Natural killer cell treated with Interleukin-12 subunit alpha and Interleukin-12 subunit beta and Interleukin-15 and Interleukin-18, amount 100 ng/mL, for 72 hours (primary cell): Measurements from ENCODE around the gene DLG1. TPM values are rescaled to one million over a fixed set of nuclear protein-coding genes. Genes with fewer than 3 reads are reported as not detected.

ENCODE experiments used
- ATAC-seq, 2 donors: fragments of 150-1000 bp; cut with Tn5 transposase in 1 of 2; sonication (Bioruptor Pico), chemical (Tn5 transposase) in 1 of 2; 2 replicates each; pipeline ENCODE4 v1.10.0; 2021
- DNase-seq: peaks from one replicate; pipeline ENCODE4 v3.0.0; 2022; ENCODE audit warnings: low spot score
- H3K27ac Mint-ChIP-seq, 2 donors: 1 replicate in 1 of 2; 2 replicates in 1 of 2; pipeline ENCODE4 v1.8.0; 2022; ENCODE audit warnings: mixed read lengths in 2 of 2, mild to moderate bottlenecking in 1 of 2, moderate library complexity in 1 of 2
- H3K27me3 Mint-ChIP-seq, 2 donors: 1 replicate in 1 of 2; 2 replicates in 1 of 2; pipeline ENCODE4 v1.8.0; 2022; ENCODE audit warnings: mixed read lengths in 2 of 2
- H3K36me3 Mint-ChIP-seq: one replicate; pipeline ENCODE4 v1.8.0; 2022; ENCODE audit warnings: mixed read lengths
- H3K4me1 Mint-ChIP-seq, 2 donors: 1 replicate in 1 of 2; 2 replicates in 1 of 2; pipeline ENCODE4 v1.8.0; 2022; ENCODE audit warnings: low read depth in 2 of 2, mixed read lengths in 2 of 2, mild to moderate bottlenecking in 1 of 2
- H3K4me3 Mint-ChIP-seq: one replicate; pipeline ENCODE4 v1.8.0; 2022; ENCODE audit warnings: mixed read lengths
- H3K9me3 Mint-ChIP-seq: 2 replicates; pipeline ENCODE4 v1.8.0; 2022; ENCODE audit warnings: mixed read lengths
- total RNA-seq, 2 donors: library from RNA; stranded (reverse); gene quantifications; one replicate each; pipeline ENCODE4 v1.2.3, GENCODE V29; 2022

The DLG1 gene
- total RNA-seq, 2 donors from 2014 or later: 76.5 to 121 TPM

- no peak overlapping the region for H3K4me3 Mint-ChIP-seq
These were observed 35.7 kb downstream of the DLG1 start for GRCh38 chr3:197262709-197263108.

GRCh38 chr3:197261164-197261509, 37.3 kb downstream of the DLG1 start:
- Mint-ChIP-seq H3K4me1 (peaks cover 5 to 13% of the 10 kb centered on the region in 2 donors), H3K9me3 (no peaks in the 10 kb centered on the region), H3K4me3 (no peak overlapping the region), H3K36me3 (no peaks in the 10 kb centered on the region), H3K27ac (no peak overlapping the region), H3K27me3 (no peaks in the 10 kb centered on the region)
- ATAC-seq (no peak), DNase-seq (no peak)

More at GRCh38 chr3:197262709-197263108, 35.7 kb downstream of the DLG1 start:
- H3K27ac Mint-ChIP-seq: no peak overlapping the region
- DNase-seq (no peak), ATAC-seq (no peak)
- H3K4me1 Mint-ChIP-seq: peaks cover 5 to 20% of the 10 kb centered on the region in 2 donors
- H3K9me3 Mint-ChIP-seq: no peaks in the 10 kb centered on the region
- H3K36me3 Mint-ChIP-seq: no peaks in the 10 kb centered on the region
- no peaks in the 10 kb centered on the region for H3K27me3 Mint-ChIP-seq

- ATAC-seq (no peak), DNase-seq (no peak)
- Mint-ChIP-seq H3K27me3 (no peaks in the 10 kb centered on the region), H3K4me1 (peaks cover 8 to 10% of the 10 kb centered on the region in 2 donors), H3K36me3 (no peaks in the 10 kb centered on the region), H3K9me3 (no peaks in the 10 kb centered on the region), H3K4me3 (no peak overlapping the region), H3K27ac (no peak overlapping the region)
These were observed 37.8 kb downstream of the DLG1 start for GRCh38 chr3:197260491-197261163.

GRCh38 chr3:197259096-197259495, 39.3 kb downstream of the DLG1 start:
- ATAC-seq: no peak
- no peaks in the 10 kb centered on the region for H3K27me3 Mint-ChIP-seq
- no peaks in the 10 kb centered on the region for H3K9me3 Mint-ChIP-seq

GRCh38 chr3:197258168-197258755, 40.1 kb downstream of the DLG1 start:
- no peaks in the 10 kb centered on the region for H3K36me3 Mint-ChIP-seq
- peaks cover 16 to 21% of the 10 kb centered on the region in 2 donors for H3K4me1 Mint-ChIP-seq
- no peak for ATAC-seq
- H3K27ac Mint-ChIP-seq: no peak overlapping the region
- no peaks in the 10 kb centered on the region for H3K9me3 Mint-ChIP-seq
- H3K27me3 Mint-ChIP-seq: no peaks in the 10 kb centered on the region
- H3K4me3 Mint-ChIP-seq: no peak overlapping the region
- no peak for DNase-seq

More at GRCh38 chr3:197259096-197259495, 39.3 kb downstream of the DLG1 start:
- Mint-ChIP-seq H3K27ac (no peak overlapping the region), H3K4me3 (no peak overlapping the region), H3K4me1 (peaks cover 9 to 13% of the 10 kb centered on the region in 2 donors), H3K36me3 (no peaks in the 10 kb centered on the region)
- DNase-seq: no peak

- ATAC-seq: no peak
- Mint-ChIP-seq H3K4me1 (peaks cover 21 to 26% of the 10 kb centered on the region in 2 donors), H3K36me3 (no peaks in the 10 kb centered on the region), H3K27ac (no peak overlapping the region), H3K4me3 (no peak overlapping the region), H3K27me3 (no peaks in the 10 kb centered on the region), H3K9me3 (no peaks in the 10 kb centered on the region)
- no peak for DNase-seq
These were observed 40.7 kb downstream of the DLG1 start for GRCh38 chr3:197257711-197258110.

- Mint-ChIP-seq H3K4me1 (peaks cover 25 to 32% of the 10 kb centered on the region in 2 donors), H3K4me3 (no peak overlapping the region), H3K9me3 (no peaks in the 10 kb centered on the region), H3K36me3 (no peaks in the 10 kb centered on the region), H3K27ac (no peak overlapping the region), H3K27me3 (no peaks in the 10 kb centered on the region)
- no peak for DNase-seq
- ATAC-seq: no peak
These were observed 41.5 kb downstream of the DLG1 start for GRCh38 chr3:197256836-197257444.

GRCh38 chr3:197256104-197256503, 42.3 kb downstream of the DLG1 start:
- Mint-ChIP-seq H3K9me3 (no peaks in the 10 kb centered on the region), H3K4me3 (no peak overlapping the region), H3K4me1 (peaks cover 32 to 40% of the 10 kb centered on the region in 2 donors), H3K36me3 (peaks cover 4% of the 10 kb centered on the region), H3K27ac (no peak overlapping the region), H3K27me3 (no peaks in the 10 kb centered on the region)
- ATAC-seq: no peak
- DNase-seq: no peak

- H3K27ac Mint-ChIP-seq: peak overlapping the region in 1 of 2 donors; percentile 5
These were observed 45.0 kb downstream of the DLG1 start for GRCh38 chr3:197253238-197253947.

GRCh38 chr3:197249542-197249941, 48.9 kb downstream of the DLG1 start:
- no peak for DNase-seq
- Mint-ChIP-seq H3K27me3 (no peaks in the 10 kb centered on the region), H3K4me1 (peaks cover 31 to 33% of the 10 kb centered on the region in 2 donors), H3K36me3 (peaks cover 43% of the 10 kb centered on the region), H3K4me3 (no peak overlapping the region), H3K27ac (no peak overlapping the region), H3K9me3 (peaks cover 9% of the 10 kb centered on the region)
- ATAC-seq: no peak

More at GRCh38 chr3:197253238-197253947, 45.0 kb downstream of the DLG1 start:
- DNase-seq (no peak), ATAC-seq (no peak)
- H3K27me3 Mint-ChIP-seq: no peaks in the 10 kb centered on the region
- peaks cover 25% of the 10 kb centered on the region for H3K36me3 Mint-ChIP-seq
- peaks cover 4% of the 10 kb centered on the region for H3K9me3 Mint-ChIP-seq
- H3K4me1 Mint-ChIP-seq: peaks cover 28 to 42% of the 10 kb centered on the region in 2 donors
- no peak overlapping the region for H3K4me3 Mint-ChIP-seq

- no peak overlapping the region for H3K4me3 Mint-ChIP-seq
- ATAC-seq: no peak
- H3K9me3 Mint-ChIP-seq: peaks cover 9% of the 10 kb centered on the region
- H3K36me3 Mint-ChIP-seq: peaks cover 54% of the 10 kb centered on the region
- no peaks in the 10 kb centered on the region for H3K27me3 Mint-ChIP-seq
- H3K4me1 Mint-ChIP-seq: peaks cover 21% of the 10 kb centered on the region in 2 donors
- no peak overlapping the region for H3K27ac Mint-ChIP-seq
- DNase-seq: no peak
These were observed 50.1 kb downstream of the DLG1 start for GRCh38 chr3:197248341-197248740.

GRCh38 chr3:197244751-197245150, 53.7 kb downstream of the DLG1 start:
- DNase-seq (no peak), ATAC-seq (no peak)
- H3K9me3 Mint-ChIP-seq: peaks cover 18% of the 10 kb centered on the region
- no peak overlapping the region for H3K27ac Mint-ChIP-seq
- peaks cover 23 to 24% of the 10 kb centered on the region in 2 donors for H3K4me1 Mint-ChIP-seq
- H3K36me3 Mint-ChIP-seq: peaks cover 67% of the 10 kb centered on the region
- H3K27me3 Mint-ChIP-seq: no peaks in the 10 kb centered on the region
- no peak overlapping the region for H3K4me3 Mint-ChIP-seq

GRCh38 chr3:197242784-197243432, 55.5 kb downstream of the DLG1 start:
- no peak overlapping the region for H3K4me3 Mint-ChIP-seq

More at GRCh38 chr3:197242784-197243432, 55.5 kb downstream of the DLG1 start:
- no peak for DNase-seq
- peaks cover 48% of the 10 kb centered on the region for H3K36me3 Mint-ChIP-seq
- ATAC-seq: no peak
- peaks cover 38 to 41% of the 10 kb centered on the region in 2 donors for H3K4me1 Mint-ChIP-seq
- no peak overlapping the region for H3K27ac Mint-ChIP-seq
- H3K27me3 Mint-ChIP-seq: no peaks in the 10 kb centered on the region
- H3K9me3 Mint-ChIP-seq: peaks cover 9% of the 10 kb centered on the region
